A549 treated with AZD9567 at 1 μM for 4 hours (cell line): ENCODE results near the gene ASPDH. TPM values are rescaled to one million over a fixed set of nuclear protein-coding genes. Genes with fewer than 3 reads are reported as not detected.

Source experiments
- total RNA-seq: library from RNA; stranded (reverse); fragments of 200-300 nt; extraction: Qiagen RNA extraction; gene quantifications from 5 replicates; pipeline ENCODE4 v1.2.3, GENCODE V29; 2022; ENCODE audit not compliant: insufficient read depth

ASPDH gene
- not detected in 5 replicates for total RNA-seq

GRCh38 chr19:50513746-50514345 is at the start of gene ASPDH:
Gene ASPDH (minus strand): TSS chr19:50513913. CDS start chr19:50513823, 90 bp downstream.

GRCh38 chr19:50511069-50511822 is 2.5 kb downstream of the ASPDH start, which contains the start of gene JOSD2:
Gene JOSD2 (minus strand): TSS chr19:50511191. CDS start chr19:50510431, 760 bp downstream.

GRCh38 chr19:50476224-50476906 is 37.3 kb downstream of the ASPDH start, which contains the start of the genes EMC10 and GARIN5A:
Gene EMC10 (plus strand): TSS chr19:50476507. CDS start chr19:50476545, 38 bp downstream.
Gene GARIN5A (minus strand): TSS chr19:50476848. CDS start chr19:50476388, 460 bp downstream.

Other genes starting within 250 kb of the ASPDH start
- gene KCNC3, start 184.5 kb downstream of the ASPDH start, total RNA-seq = 1.2 to 2.1 TPM (median 1.9 TPM) in 5 replicates
- gene NAPSA, start 148.3 kb downstream of the ASPDH start, total RNA-seq = 0.77 to 1.1 TPM (median 0.91 TPM) in 4 of 5 replicates, not detected in the other
- 57.6 to 80.9 TPM (median 78.3 TPM) in 5 replicates for gene NR1H2, start 137.5 kb downstream of the ASPDH start, total RNA-seq
- 63.6 to 89.7 TPM (median 86.9 TPM) in 5 replicates for gene POLD1, start 129.6 kb downstream of the ASPDH start, total RNA-seq
- 0.10 to 0.31 TPM (median 0.19 TPM) in 4 of 5 replicates, not detected in the other for gene SPIB, start 95.0 kb downstream of the ASPDH start, total RNA-seq
- not detected in 5 replicates for gene MYBPC2, start 81.0 kb downstream of the ASPDH start, total RNA-seq
- gene EMC10, start 37.4 kb downstream of the ASPDH start, total RNA-seq = 114 to 169 TPM (median 165 TPM) in 5 replicates
- 1.5 to 2.6 TPM (median 2.0 TPM) in 4 of 5 replicates, not detected in the other for gene GARIN5A, start 37.1 kb downstream of the ASPDH start, total RNA-seq
- gene JOSD2, start 2.7 kb downstream of the ASPDH start, total RNA-seq = 50.9 to 88.9 TPM (median 81.5 TPM) in 5 replicates
- gene LRRC4B, start 54.5 kb upstream of the ASPDH start, total RNA-seq = 0.30 to 0.40 TPM (median 0.32 TPM) in 4 of 5 replicates, not detected in the other
- 0.34 to 0.69 TPM (median 0.42 TPM) in 4 of 5 replicates, not detected in the other for gene SYT3, start 126.0 kb upstream of the ASPDH start, total RNA-seq
- 8.9 to 10.6 TPM (median 10.3 TPM) in 4 of 5 replicates, not detected in the other for gene C19orf81, start 135.5 kb upstream of the ASPDH start, total RNA-seq
- gene SHANK1, start 205.9 kb upstream of the ASPDH start, total RNA-seq = 0.09 to 0.53 TPM (median 0.15 TPM) in 4 of 5 replicates, not detected in the other
- gene CLEC11A, start 209.5 kb upstream of the ASPDH start, total RNA-seq = 3.6 to 11.4 TPM (median 10.7 TPM) in 5 replicates